ENCODE measurements around the gene ARID3C.

DNA sequence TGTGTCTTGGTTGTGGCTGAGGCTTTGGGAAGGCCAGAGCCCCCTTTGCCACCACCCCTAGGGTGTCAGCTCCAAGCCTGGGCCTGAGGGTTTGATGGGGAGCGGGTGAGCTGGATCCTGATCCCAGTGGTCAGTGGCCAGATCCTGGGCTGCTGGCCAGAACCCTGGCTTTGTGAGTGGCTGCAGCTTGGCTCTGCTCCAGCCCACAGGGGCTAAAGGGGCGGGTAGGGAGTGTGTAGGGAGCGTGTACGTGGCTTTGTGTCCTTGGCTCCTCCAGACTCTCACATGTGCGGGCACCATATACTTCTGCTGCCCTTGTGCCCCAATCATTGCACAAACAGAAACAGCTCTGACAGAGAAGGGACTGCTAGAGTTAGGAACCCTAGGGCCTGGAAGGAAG is 21.9 kb upstream of the ARID3C start:
- TF ChIP-seq, protein P1, sequence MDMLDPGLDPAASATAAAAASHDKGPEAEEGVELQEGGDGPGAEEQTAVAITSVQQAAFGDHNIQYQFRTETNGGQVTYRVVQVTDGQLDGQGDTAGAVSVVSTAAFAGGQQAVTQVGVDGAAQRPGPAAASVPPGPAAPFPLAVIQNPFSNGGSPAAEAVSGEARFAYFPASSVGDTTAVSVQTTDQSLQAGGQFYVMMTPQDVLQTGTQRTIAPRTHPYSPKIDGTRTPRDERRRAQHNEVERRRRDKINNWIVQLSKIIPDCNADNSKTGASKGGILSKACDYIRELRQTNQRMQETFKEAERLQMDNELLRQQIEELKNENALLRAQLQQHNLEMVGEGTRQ (IDR thresholded peaks at IDR 0.05; ENCODE audit: low read length), result no peak
- TF ChIP-seq, protein P2, sequence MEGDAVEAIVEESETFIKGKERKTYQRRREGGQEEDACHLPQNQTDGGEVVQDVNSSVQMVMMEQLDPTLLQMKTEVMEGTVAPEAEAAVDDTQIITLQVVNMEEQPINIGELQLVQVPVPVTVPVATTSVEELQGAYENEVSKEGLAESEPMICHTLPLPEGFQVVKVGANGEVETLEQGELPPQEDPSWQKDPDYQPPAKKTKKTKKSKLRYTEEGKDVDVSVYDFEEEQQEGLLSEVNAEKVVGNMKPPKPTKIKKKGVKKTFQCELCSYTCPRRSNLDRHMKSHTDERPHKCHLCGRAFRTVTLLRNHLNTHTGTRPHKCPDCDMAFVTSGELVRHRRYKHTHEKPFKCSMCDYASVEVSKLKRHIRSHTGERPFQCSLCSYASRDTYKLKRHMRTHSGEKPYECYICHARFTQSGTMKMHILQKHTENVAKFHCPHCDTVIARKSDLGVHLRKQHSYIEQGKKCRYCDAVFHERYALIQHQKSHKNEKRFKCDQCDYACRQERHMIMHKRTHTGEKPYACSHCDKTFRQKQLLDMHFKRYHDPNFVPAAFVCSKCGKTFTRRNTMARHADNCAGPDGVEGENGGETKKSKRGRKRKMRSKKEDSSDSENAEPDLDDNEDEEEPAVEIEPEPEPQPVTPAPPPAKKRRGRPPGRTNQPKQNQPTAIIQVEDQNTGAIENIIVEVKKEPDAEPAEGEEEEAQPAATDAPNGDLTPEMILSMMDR (IDR thresholded peaks at IDR 0.05; ENCODE audit: control extremely low read depth in 1 of 3, insufficient read depth in 1 of 3, low read depth in 1 of 3, low read length in 3 of 3), result no peak
- TF ChIP-seq POLR2AphosphoS5 (IDR thresholded peaks at IDR 0.05; ENCODE audit: low read depth, low read length), result no peak
- no peak for TF ChIP-seq POLR2A (IDR thresholded peaks at IDR 0.05; ENCODE audit: control extremely low read depth in 1 of 2, low read depth in 2 of 2, low read length in 2 of 2)
- TF ChIP-seq RFX5 (IDR thresholded peaks at IDR 0.05; ENCODE audit: borderline replicate concordance, low read depth, low read length), result no peak
- no peak for TF ChIP-seq PHF8 (conservative IDR thresholded peaks at IDR 0.05; ENCODE audit: low read depth, low read length)
- no peak for TF ChIP-seq JUN (IDR thresholded peaks at IDR 0.05; ENCODE audit: low read depth, low read length)
- TF ChIP-seq SIN3A (conservative IDR thresholded peaks at IDR 0.05 in 1 of 2, IDR thresholded peaks at IDR 0.05 in 1 of 2; ENCODE audit: low read depth in 1 of 2, low read length in 2 of 2), result no peak
- no peak for TF ChIP-seq EP300 (IDR thresholded peaks at IDR 0.05; ENCODE audit: borderline replicate concordance in 1 of 2, low read depth in 2 of 2, low read length in 2 of 2)
- TF ChIP-seq YY1 (IDR thresholded peaks at IDR 0.05; ENCODE audit: low read depth, low read length), result no peak
- no peak for TF ChIP-seq ZNF274 (IDR thresholded peaks at IDR 0.05; ENCODE audit: borderline replicate concordance, extremely low read depth, low read length)
- no peak for TF ChIP-seq BACH1 (IDR thresholded peaks at IDR 0.05; ENCODE audit: low read length)
- TF ChIP-seq RAD21 (IDR thresholded peaks at IDR 0.05 in 1 of 2, conservative IDR thresholded peaks at IDR 0.05 in 1 of 2; ENCODE audit: low read depth in 2 of 2, low read length in 2 of 2), result no peak
- TF ChIP-seq CHD2 (IDR thresholded peaks at IDR 0.05; ENCODE audit: low read length), result no peak
